ENCODE data around the gene CAMKMT.
A peak's percentile ranks its signal among the peaks of the same experiment; 100 is the strongest.

The CAMKMT gene

DNA sequence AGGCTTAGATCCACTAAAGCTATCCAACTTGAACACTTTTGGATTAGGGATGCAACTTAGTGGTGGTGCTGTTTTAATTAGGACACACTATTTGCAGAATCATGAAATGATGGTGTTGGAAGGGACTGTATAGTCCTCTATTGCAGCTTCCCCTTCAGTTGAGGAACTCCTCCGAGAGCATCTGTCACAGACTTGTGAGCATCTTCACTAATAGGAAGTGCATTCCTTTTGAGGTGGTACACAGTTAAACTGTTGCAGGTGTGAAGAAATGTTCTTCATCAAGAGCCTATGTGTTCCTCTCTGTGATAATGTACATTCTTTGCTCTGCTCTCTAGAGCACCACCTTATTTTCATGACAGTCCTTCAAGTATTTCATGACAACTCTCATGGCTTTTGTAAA, 197.4 kb downstream of the CAMKMT start:
- no peaks in the 10 kb centered on the region for H4K20me1 ChIP-seq (ENCODE audit: insufficient read depth, low read length)
- TF ChIP-seq, protein P1, sequence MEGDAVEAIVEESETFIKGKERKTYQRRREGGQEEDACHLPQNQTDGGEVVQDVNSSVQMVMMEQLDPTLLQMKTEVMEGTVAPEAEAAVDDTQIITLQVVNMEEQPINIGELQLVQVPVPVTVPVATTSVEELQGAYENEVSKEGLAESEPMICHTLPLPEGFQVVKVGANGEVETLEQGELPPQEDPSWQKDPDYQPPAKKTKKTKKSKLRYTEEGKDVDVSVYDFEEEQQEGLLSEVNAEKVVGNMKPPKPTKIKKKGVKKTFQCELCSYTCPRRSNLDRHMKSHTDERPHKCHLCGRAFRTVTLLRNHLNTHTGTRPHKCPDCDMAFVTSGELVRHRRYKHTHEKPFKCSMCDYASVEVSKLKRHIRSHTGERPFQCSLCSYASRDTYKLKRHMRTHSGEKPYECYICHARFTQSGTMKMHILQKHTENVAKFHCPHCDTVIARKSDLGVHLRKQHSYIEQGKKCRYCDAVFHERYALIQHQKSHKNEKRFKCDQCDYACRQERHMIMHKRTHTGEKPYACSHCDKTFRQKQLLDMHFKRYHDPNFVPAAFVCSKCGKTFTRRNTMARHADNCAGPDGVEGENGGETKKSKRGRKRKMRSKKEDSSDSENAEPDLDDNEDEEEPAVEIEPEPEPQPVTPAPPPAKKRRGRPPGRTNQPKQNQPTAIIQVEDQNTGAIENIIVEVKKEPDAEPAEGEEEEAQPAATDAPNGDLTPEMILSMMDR (IDR thresholded peaks at IDR 0.05; ENCODE audit: low read length) = no peak
- no peak for TF ChIP-seq EZH2 (optimal IDR thresholded peaks at IDR 0.05; ENCODE audit: low read depth, low read length)
- TF ChIP-seq EZH2phosphoT487 (IDR thresholded peaks at IDR 0.05; ENCODE audit: low read length) = no peak
- no peak overlapping the region for H2AFZ ChIP-seq (ENCODE audit: low read length)
- no peaks in the 10 kb centered on the region for H3F3A ChIP-seq (ENCODE audit: insufficient read depth, low read length)
- H3K4me2 ChIP-seq (ENCODE audit: low read depth, low read length) = no peak overlapping the region
- no peaks in the 10 kb centered on the region for H3K9me3 ChIP-seq (replicated peaks; ENCODE audit: insufficient read depth, low read length)
- H3K4me3 ChIP-seq (ENCODE audit: low read length) = no peak overlapping the region
- no peaks in the 10 kb centered on the region for H3K9me2 ChIP-seq (replicated peaks; ENCODE audit: insufficient read depth, low read length)
- no peaks in the 10 kb centered on the region for H3K36me3 ChIP-seq (replicated peaks; ENCODE audit: insufficient read depth, low read length)
- no peaks in the 10 kb centered on the region for H3K79me2 ChIP-seq (ENCODE audit: low read length)
- no peaks in the 10 kb centered on the region for H3K27me3 ChIP-seq (replicated peaks; ENCODE audit: insufficient read depth, low read length)
- DNase-seq = no peak
- H3K9ac ChIP-seq (ENCODE audit: low read length) = no peak overlapping the region
- no peaks in the 10 kb centered on the region for H3K4me1 ChIP-seq (ENCODE audit: low read length)
- no peak overlapping the region for H3K27ac ChIP-seq (ENCODE audit: low read length)

DNA sequence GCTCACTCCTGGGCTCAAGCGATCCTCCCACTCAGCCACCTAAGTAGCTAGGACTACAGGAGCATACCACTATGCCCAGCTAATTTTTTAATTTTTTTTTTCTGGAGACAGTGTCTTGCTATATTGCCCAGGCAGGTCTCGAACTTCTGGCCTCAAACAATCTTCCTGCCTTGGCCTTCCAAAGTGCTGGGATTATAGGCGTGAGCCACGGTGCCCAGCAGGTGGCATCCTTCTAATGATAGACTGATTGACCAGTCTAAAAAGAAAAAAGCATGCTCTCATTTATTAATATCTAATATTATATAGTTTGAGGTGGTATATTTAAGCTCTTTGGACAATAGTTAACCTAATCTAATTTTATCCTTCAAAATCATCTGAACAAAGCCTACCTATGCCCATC, 198.6 kb downstream of the CAMKMT start:
- H3K36me3 ChIP-seq (replicated peaks; ENCODE audit: insufficient read depth, low read length) = no peaks in the 10 kb centered on the region
- H4K20me1 ChIP-seq (ENCODE audit: insufficient read depth, low read length) = no peaks in the 10 kb centered on the region
- H3K4me2 ChIP-seq (ENCODE audit: low read depth, low read length) = no peak overlapping the region
- TF ChIP-seq, protein P1 (IDR thresholded peaks at IDR 0.05; ENCODE audit: low read length) = peak; percentile 52
- no peak for TF ChIP-seq EZH2phosphoT487 (IDR thresholded peaks at IDR 0.05; ENCODE audit: low read length)
- H3K9me2 ChIP-seq (replicated peaks; ENCODE audit: insufficient read depth, low read length) = no peaks in the 10 kb centered on the region
- H3K9me3 ChIP-seq (replicated peaks; ENCODE audit: insufficient read depth, low read length) = no peaks in the 10 kb centered on the region
- H3K4me3 ChIP-seq (ENCODE audit: low read length) = no peak overlapping the region
- H3F3A ChIP-seq (ENCODE audit: insufficient read depth, low read length) = no peaks in the 10 kb centered on the region
- H2AFZ ChIP-seq (ENCODE audit: low read length) = no peak overlapping the region
- H3K27ac ChIP-seq (ENCODE audit: low read length) = no peak overlapping the region
- DNase-seq = peak; percentile 42
- H3K27me3 ChIP-seq (replicated peaks; ENCODE audit: insufficient read depth, low read length) = no peaks in the 10 kb centered on the region
- H3K4me1 ChIP-seq (ENCODE audit: low read length) = no peaks in the 10 kb centered on the region
- no peak overlapping the region for H3K9ac ChIP-seq (ENCODE audit: low read length)
- H3K79me2 ChIP-seq (ENCODE audit: low read length) = no peaks in the 10 kb centered on the region

DNA sequence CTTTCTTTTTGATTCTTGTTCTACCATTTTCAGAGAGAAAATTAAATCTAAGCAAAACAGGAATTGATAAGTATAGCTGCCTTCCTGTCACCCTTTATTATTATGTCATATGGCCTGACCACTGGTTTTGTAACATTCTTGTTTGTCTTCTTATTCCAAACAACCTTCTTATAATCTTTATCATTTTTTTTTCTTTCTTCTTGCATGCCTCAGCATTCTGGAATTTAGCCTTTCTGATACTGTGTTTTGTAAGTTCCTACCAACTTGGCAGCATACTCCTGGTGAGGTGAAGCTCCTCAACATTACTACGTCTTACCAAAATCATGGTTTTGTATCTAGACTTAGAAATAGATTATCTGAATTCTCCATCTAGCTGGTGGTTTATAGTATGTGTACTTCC, 199.2 kb downstream of the CAMKMT start:
- DNase-seq = no peak

More for the DNA sequence above, 199.2 kb downstream of the CAMKMT start:
- no peaks in the 10 kb centered on the region for H3K79me2 ChIP-seq (ENCODE audit: low read length)
- no peaks in the 10 kb centered on the region for H4K20me1 ChIP-seq (ENCODE audit: insufficient read depth, low read length)
- TF ChIP-seq, protein P1 (IDR thresholded peaks at IDR 0.05; ENCODE audit: low read length) = no peak
- no peak for TF ChIP-seq EZH2phosphoT487 (IDR thresholded peaks at IDR 0.05; ENCODE audit: low read length)
- no peak for TF ChIP-seq EZH2 (optimal IDR thresholded peaks at IDR 0.05; ENCODE audit: low read depth, low read length)
- no peak overlapping the region for H3K4me2 ChIP-seq (ENCODE audit: low read depth, low read length)
- no peaks in the 10 kb centered on the region for H3K36me3 ChIP-seq (replicated peaks; ENCODE audit: insufficient read depth, low read length)
- no peaks in the 10 kb centered on the region for H3F3A ChIP-seq (ENCODE audit: insufficient read depth, low read length)
- H3K4me3 ChIP-seq (ENCODE audit: low read length) = no peak overlapping the region
- H3K9me3 ChIP-seq (replicated peaks; ENCODE audit: insufficient read depth, low read length) = no peaks in the 10 kb centered on the region
- H3K27me3 ChIP-seq (replicated peaks; ENCODE audit: insufficient read depth, low read length) = no peaks in the 10 kb centered on the region
- no peak overlapping the region for H2AFZ ChIP-seq (ENCODE audit: low read length)
- H3K4me1 ChIP-seq (ENCODE audit: low read length) = no peaks in the 10 kb centered on the region
- no peaks in the 10 kb centered on the region for H3K9me2 ChIP-seq (replicated peaks; ENCODE audit: insufficient read depth, low read length)
- no peak overlapping the region for H3K27ac ChIP-seq (ENCODE audit: low read length)
- no peak overlapping the region for H3K9ac ChIP-seq (ENCODE audit: low read length)
